Right cardiac atrium (tissue), 5 donors: ENCODE measurements around the gene CCDC59. TPM values are rescaled to one million over a fixed set of nuclear protein-coding genes. Genes with fewer than 3 reads are reported as not detected.

Experiments
- ATAC-seq, 2 donors: fragments of 200-7000 bp; cut with Tn5 transposase; one replicate each; pipeline versions ENCODE4 v1.8.0 to v1.9.1; 2020; ENCODE audit warnings: moderate library complexity in 2 of 2, mild to moderate bottlenecking in 1 of 2
- DNase-seq, 3 donors: peaks; one replicate each; pipeline ENCODE4 v3.0.0-alpha.2; 2020
- H3K27ac ChIP-seq: one replicate; pipeline ENCODE4 v1.5.1; 2013; ENCODE audit warnings: mild to moderate bottlenecking, low read length, control low read depth, moderate library complexity
- H3K27me3 ChIP-seq: one replicate; pipeline ENCODE4 v1.6.1; 2013; ENCODE audit not compliant: control insufficient read depth, insufficient read depth
- H3K4me1 ChIP-seq: one replicate; pipeline ENCODE4 v1.6.1; 2013; ENCODE audit warnings: low read length; ENCODE audit not compliant: control insufficient read depth, insufficient read depth
- H3K4me3 ChIP-seq: one replicate; pipeline ENCODE4 v1.5.1; 2013; ENCODE audit warnings: low read length, control low read depth
- H3K9me3 ChIP-seq: one replicate; pipeline ENCODE4 v1.6.1; 2013; ENCODE audit warnings: low read length; ENCODE audit not compliant: control insufficient read depth
- WGBS: extraction: QIAGEN DNeasy Blood & Tissue Kit; methylation state at CpG from one replicate; pipeline ENCODE4 v1.1.7; 2013; 5-methylcytosine and 5-hydroxymethylcytosine counted together
- intact Hi-C, 4 donors: fragments of 100-400 bp; cut with DNase I; formaldehyde crosslinking; loops; one replicate each; pipeline versions ENCODE4 v1.11.0 to v1.14.0; 2022 to 2023
- polyA plus RNA-seq: library from polyadenylated mRNA; stranded (reverse); fragments of 200-250 nt; gene quantifications from one replicate; pipeline ENCODE4 v1.2.3, GENCODE V29; 2013
- total RNA-seq, 4 donors: library from RNA; stranded (reverse); fragmentation: NEBNext Ultra II Directional; extraction: Animal tissue kit (Norgen Biotek cat#: 25700); gene quantifications; one replicate each; pipeline ENCODE4 v1.2.1, GENCODE V29; 2021
- donor health status: healthy with polysubstance abuse.
- donor health status: DM: no; HTN: yes; CAD: no.
- donor health status: DM: no; HTN: no; CAD: no.
- donor health status: DM: no; HTN: yes; CAD: no; lungs with severe emphysema.
- donor health status: DM: yes; HTN: yes; CAD: no.

The CCDC59 gene
- total and polyA plus RNA-seq, 5 donors, result 24.2 to 45.1 (median 32.5) TPM

DNA sequence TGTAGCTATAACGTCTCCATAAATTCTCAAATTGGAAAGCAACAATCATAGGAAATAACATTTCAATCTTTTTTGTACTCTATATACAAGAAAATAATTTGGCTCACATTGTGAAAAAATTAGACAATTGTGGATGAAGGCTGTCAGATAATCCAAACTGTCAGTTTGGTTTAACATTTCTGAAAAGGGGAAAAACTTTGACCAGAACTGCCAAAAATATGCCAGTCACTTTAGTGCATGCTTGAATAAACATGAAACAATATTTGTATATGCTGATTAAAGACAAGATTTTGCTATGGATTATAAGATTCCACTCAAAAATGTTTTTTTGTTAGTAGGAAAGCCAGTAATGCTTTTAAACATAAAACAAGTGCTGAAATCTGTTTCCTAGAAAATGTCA is 38.9 kb downstream of the CCDC59 start:
- no peak overlapping the region for H3K4me3 ChIP-seq
- WGBS, result 55% methylated on average over 1 of the region's 1 CpG

DNA sequence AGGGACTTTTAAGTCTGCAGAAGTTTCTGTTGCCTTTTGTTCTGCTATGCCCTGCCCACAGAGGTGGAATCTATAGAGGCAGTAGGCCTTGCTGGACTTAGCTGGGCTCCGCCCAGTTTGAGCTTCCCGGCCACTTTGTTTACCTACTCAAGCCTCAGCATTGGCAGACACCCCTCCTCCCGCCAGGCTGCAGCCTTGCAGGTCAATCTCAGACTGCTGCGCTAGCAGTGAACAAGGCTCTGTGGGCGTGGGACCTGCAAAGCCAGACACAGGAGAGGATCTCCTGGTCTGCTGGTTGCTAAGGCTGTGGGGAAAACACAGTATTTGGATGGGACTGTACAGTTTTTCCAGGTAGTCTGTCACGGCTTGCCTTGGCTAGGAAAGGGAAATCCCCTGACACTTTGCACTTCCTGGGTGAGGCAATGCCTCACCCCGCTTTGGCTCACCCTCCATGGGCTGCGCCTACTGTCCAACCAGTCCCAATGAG is 43.7 kb downstream of the CCDC59 start:
- Histone ChIP-seq H3K27me3 (no peaks in the 10 kb centered on the region), H3K9me3 (no peaks in the 10 kb centered on the region), H3K4me1 (no peaks in the 10 kb centered on the region), H3K27ac (no peak overlapping the region), H3K4me3 (no peak overlapping the region)
- intact Hi-C loops, result no loop called here
- ATAC-seq (no peak), DNase-seq (no peak)
- WGBS, result 65% methylated on average over 8 of the region's 8 CpGs

More for the DNA sequence above, 38.9 kb downstream of the CCDC59 start:
- no peaks in the 10 kb centered on the region for H3K4me1 ChIP-seq
- no peak overlapping the region for H3K27ac ChIP-seq
- H3K27me3 ChIP-seq, result no peaks in the 10 kb centered on the region
- intact Hi-C loops, result no loop called here
- DNase-seq (no peak), ATAC-seq (no peak)
- H3K9me3 ChIP-seq, result no peaks in the 10 kb centered on the region

Other genes with a start within 250 kb of the CCDC59 start
- 10 to 100 TPM; 12.2 to 20.5 (median 19.7) TPM for gene METTL25, start 142 bp upstream of the CCDC59 start, total RNA-seq
- gene METTL25, start 142 bp upstream of the CCDC59 start, polyA plus RNA-seq, result 4.1 TPM